ENCODE results near the gene RALGDS.
"Not testable (repeated sequence)": the region's sequence is repeated elsewhere in the genome, so short reads cannot be mapped to it uniquely, and the experiment has no call there.

RALGDS gene

DNA sequence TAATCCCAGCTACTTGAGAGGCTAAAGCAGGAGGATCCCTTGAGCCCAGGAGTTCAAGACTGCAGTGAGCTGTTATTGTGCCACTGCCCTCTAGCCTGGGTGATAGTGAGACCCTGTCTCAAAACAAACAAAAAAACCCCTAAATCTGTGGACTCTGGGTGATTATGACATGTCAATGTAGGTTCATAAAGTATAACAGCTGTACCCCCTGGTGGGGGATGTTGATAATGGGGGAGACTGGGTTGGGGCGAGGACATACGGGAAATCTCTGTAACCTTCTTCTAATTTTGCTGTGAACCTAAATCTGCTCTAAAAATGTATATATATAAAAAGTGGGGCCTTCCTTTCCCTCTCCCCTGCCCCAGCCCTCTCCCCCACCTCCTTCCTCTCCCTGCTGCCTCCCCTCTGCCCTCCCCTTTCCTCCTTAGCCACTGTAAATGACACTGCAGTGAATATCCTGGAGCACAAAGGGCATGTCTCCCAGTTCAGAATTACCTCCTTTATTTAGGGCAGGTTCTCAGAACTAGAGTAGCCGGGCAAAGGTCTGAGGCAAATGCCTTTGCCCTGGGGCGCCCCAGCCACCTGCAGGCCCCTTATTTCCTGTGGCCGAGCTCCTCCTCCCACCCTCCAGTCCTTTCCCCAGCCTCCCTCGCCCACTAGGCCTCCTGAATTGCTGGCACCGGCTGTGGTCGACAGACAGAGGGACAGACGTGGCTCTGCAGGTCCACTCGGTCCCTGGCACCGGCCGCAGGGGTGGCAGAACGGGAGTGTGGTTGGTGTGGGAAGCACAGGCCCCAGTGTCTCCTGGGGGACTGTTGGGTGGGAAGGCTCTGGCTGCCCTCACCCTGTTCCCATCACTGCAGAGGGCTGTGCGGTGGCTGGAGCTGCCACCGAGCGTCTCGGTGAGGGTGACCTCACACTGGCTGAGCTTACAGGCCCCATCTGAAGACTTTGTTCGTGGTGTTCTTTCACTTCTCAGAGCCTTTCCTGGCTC is 40.0 kb downstream of the RALGDS start:
- H3K27me3 Mint-ChIP-seq = peaks cover 36% of the 10 kb centered on the region
- DNase-seq, CTCF ChIA-PET, H3K36me3 Mint-ChIP-seq, H3K27ac Mint-ChIP-seq, H3K9me3 Mint-ChIP-seq, H3K4me1 Mint-ChIP-seq, H3K4me3 Mint-ChIP-seq: not testable (repeated sequence)

DNA sequence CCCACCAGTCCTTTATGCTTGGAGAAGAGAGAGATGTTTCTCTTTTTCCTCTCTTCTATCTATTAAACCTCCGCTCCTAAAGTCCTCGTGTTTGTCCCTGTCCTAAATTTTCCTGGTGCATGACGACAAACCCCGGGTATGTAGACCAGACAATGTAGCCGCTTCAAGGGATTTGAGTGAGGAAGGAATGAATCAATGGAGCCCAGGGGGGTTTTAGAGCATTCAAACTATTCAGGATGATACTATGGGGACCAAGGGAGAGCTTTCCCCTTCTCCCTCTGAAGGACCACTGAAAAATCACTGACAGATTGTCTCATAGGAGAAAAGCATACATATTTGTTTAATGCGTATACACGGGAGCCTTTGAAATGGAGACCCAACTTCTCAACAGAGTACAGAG is 40.9 kb downstream of the RALGDS start:
- Mint-ChIP-seq H3K27me3 (peaks cover 40% of the 10 kb centered on the region), H3K27ac (no peak overlapping the region), H3K4me3 (no peak overlapping the region)

DNA sequence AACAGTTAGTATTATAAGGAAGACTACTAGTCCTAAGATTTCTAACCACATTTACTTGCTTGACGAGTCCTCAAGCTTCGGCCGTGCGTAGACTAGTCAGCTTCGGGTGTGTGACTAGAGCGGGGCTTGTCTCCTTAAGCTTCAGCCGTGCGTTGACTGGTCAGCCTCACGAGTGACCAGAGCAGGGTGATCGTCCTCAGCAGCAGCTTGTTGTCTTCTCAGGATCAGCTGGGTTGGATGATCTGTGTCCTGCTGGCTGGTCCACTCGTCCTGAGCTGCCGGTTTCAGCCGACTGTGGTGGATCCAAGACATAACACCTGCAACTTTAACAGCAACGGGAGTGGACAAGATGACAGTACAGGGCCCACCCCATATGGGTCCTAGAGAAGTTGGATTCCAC is 42.6 kb downstream of the RALGDS start:
- Mint-ChIP-seq H3K36me3 (no peaks in the 10 kb centered on the region), H3K9me3 (no peaks in the 10 kb centered on the region), H3K27ac (no peak overlapping the region), H3K27me3 (peaks cover 46% of the 10 kb centered on the region), H3K4me3 (no peak overlapping the region), H3K4me1 (no peaks in the 10 kb centered on the region)
- DNase-seq = no peak
- CTCF ChIA-PET = interaction anchor here (0.6 to 1.1 kb wide), 2 partner anchors 52 to 66 kb away, joined by 3 read pairs; no protein-coding TSS in a partner anchor

More for the DNA sequence above, 40.9 kb downstream of the RALGDS start:
- no peaks in the 10 kb centered on the region for H3K4me1 Mint-ChIP-seq
- H3K9me3 Mint-ChIP-seq = no peaks in the 10 kb centered on the region
- DNase-seq = no peak
- CTCF ChIA-PET = no interaction called here
- no peaks in the 10 kb centered on the region for H3K36me3 Mint-ChIP-seq

DNA sequence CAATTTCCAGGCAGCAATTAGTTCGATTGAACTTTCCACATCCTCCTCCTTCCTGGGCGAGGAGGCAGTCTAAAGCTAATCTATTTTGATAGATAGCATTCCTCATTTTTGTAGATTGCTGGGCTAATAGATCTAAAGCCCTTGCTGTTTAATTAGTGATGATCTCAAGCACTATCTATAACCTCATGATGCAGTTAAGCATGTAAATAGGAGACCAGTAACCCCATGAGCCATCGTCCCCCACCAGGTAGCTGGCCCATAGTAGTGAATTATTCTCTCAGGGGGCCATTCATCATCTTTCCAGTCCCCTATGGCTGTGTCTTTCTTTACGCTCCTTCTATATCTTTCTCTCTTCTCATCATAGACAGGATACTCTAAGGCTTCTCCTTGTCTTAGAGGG is 44.3 kb downstream of the RALGDS start:
- peaks cover 1% of the 10 kb centered on the region for H3K36me3 Mint-ChIP-seq
- peaks cover 43% of the 10 kb centered on the region for H3K27me3 Mint-ChIP-seq
- H3K4me1 Mint-ChIP-seq = no peaks in the 10 kb centered on the region
- H3K4me3 Mint-ChIP-seq = no peak overlapping the region
- H3K9me3 Mint-ChIP-seq = no peaks in the 10 kb centered on the region
- DNase-seq = no peak
- no peak overlapping the region for H3K27ac Mint-ChIP-seq
- CTCF ChIA-PET = interaction anchor here (0.6 to 1.3 kb wide), 6 partner anchors 9 to 69 kb away, joined by 3 to 5 read pairs (median 4); no protein-coding TSS in a partner anchor

DNA sequence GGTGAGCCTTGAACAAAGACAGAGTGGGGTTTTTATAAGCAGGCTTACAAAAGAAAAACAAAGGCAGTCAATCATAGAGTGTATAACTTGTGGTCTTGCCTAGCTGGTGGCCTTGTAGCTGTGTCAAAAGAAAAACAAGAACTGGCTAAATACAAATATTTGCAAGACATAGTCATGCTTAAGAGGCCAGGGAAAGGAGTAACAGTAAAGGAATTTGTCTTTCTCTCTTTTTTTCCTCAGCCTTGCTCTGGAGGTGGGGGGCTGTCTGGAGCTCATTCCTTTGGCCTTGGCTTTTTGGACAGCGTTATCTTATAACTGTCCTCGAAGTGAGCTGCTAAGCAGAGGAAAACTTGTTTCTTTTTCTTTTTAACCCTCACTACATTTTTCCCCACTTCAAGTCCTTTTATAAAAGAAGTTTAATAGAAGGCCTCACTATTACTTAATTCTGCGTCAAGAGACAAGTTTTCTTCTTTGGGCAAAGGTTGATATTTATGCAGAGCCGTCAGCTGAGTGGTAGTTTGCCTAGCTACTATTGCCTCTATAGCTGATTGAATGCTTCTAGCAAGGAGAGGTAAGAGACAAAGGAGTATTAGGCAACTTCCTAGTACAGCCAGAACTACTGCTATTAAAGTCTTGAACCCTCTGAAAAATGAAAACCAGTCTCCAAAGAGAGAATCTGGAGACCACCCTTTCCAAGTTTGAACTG is 45.0 kb downstream of the RALGDS start:
- Mint-ChIP-seq H3K27ac (no peak overlapping the region), H3K4me3 (no peak overlapping the region), H3K27me3 (peaks cover 40% of the 10 kb centered on the region), H3K9me3 (no peaks in the 10 kb centered on the region), H3K4me1 (no peaks in the 10 kb centered on the region), H3K36me3 (peaks cover 1% of the 10 kb centered on the region)
- CTCF ChIA-PET = interaction anchor here (0.6 to 1.3 kb wide), 5 partner anchors 36 to 69 kb away, joined by 3 to 4 read pairs (median 4); no protein-coding TSS in a partner anchor
- DNase-seq = no peak

DNA sequence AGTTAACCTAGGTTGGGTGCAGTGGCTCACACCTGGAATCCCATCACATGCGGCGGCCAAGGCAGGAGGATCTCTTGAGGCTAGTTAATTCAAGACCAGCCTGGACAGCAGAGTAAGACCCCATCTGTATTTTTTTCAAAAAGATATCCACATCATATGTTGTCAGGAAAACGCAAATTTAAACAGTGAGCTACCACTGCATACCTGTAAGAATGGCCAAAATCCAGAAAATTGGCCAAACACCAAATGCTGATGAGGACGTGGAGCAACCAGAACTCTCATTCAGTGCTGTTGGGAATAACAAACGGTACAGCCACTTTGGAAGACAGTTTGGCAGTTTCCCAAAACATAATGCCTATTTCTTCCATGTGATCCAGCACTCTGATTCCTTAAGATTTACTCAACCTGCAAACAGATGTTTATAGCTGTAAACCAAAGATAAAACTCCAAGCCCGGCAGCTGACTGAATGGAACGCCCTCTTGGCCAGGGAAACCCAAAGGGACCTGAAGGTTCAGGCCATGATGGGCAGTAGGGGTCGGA is 46.9 kb downstream of the RALGDS start:
- CTCF ChIA-PET = interaction anchor here (0.6 to 0.8 kb wide), 2 partner anchors 28 to 433 kb away, joined by 3 to 4 read pairs; no protein-coding TSS in a partner anchor
- no peak overlapping the region for H3K4me3 Mint-ChIP-seq

DNA sequence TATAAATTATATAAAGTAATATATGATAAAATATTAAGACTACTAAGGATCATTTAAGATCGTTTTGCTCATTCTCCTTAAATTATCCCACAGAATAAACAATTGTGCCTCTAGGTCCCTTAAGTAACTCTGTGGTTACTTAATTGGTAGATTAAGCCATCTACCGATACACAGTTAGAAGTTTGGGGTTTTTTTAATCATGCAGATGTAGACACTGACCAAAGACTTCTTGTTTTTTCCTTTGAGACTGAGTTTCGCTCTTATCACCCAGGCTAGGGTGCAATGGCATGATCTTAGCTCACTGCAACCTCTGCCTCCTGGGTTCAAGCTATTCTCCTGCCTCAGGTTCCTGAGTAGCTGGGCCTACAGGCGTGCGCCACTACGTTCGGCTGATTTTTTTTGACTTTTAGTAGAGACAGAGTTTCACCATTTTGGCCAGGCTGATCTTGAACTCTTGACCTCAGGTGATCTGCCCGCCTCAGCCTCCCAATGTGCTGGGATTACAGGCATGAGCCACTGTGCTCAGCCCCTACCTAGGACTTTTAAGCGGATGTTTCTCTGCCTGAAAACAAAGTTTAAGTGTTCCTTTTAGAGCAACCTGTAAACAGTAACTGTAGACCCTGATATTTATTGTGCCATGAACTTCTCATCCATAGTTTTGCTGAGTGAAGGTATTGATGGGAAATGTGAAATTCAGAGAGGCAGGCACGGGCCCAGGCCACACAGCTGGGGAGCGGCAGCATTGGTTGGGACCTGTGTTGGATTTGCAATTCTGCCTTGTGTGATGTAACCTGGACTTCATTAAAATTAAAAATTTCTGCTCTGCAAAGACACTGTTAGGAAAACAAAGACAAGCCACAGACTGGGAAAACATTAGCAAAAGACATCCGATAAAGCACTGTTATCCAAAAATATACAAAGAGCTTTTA is 47.7 kb downstream of the RALGDS start:
- CTCF ChIA-PET = interaction anchor here (0.8 kb wide), 1 partner anchor 29 kb away, joined by 3 read pairs; no protein-coding TSS in a partner anchor
- Mint-ChIP-seq H3K27me3 (peaks cover 21% of the 10 kb centered on the region), H3K4me1 (no peaks in the 10 kb centered on the region), H3K4me3 (no peak overlapping the region), H3K9me3 (no peaks in the 10 kb centered on the region), H3K27ac (no peak overlapping the region), H3K36me3 (peaks cover 3% of the 10 kb centered on the region)
- DNase-seq = no peak

More for the DNA sequence above, 46.9 kb downstream of the RALGDS start:
- no peak overlapping the region for H3K27ac Mint-ChIP-seq
- peaks cover 28% of the 10 kb centered on the region for H3K27me3 Mint-ChIP-seq
- H3K9me3 Mint-ChIP-seq = no peaks in the 10 kb centered on the region
- no peak for DNase-seq
- peaks cover 3% of the 10 kb centered on the region for H3K36me3 Mint-ChIP-seq
- H3K4me1 Mint-ChIP-seq = no peaks in the 10 kb centered on the region

DNA sequence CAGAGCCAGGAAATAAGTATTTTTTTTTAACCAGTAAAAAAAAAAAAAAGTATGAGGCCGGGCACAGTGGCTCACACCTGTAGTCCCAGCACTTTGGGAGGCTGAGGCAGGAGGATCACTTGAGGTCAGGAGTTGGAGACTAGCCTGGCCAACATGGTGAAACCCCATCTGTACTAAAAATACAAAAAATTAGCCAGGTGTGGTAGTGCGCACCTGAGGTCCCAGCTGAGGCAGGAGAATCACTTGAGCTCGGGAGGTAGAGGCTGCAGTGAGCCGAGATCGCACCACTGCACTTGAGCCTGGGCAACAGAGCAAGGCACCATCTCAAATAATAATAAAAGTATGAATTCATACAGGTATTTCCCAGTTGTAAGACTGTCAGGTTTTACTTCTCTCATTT is 48.8 kb downstream of the RALGDS start:
- H3K36me3 Mint-ChIP-seq, H3K4me3 Mint-ChIP-seq, H3K27ac Mint-ChIP-seq, H3K4me1 Mint-ChIP-seq, H3K9me3 Mint-ChIP-seq, CTCF ChIA-PET, DNase-seq: not testable (repeated sequence)
- peaks cover 17% of the 10 kb centered on the region for H3K27me3 Mint-ChIP-seq

DNA sequence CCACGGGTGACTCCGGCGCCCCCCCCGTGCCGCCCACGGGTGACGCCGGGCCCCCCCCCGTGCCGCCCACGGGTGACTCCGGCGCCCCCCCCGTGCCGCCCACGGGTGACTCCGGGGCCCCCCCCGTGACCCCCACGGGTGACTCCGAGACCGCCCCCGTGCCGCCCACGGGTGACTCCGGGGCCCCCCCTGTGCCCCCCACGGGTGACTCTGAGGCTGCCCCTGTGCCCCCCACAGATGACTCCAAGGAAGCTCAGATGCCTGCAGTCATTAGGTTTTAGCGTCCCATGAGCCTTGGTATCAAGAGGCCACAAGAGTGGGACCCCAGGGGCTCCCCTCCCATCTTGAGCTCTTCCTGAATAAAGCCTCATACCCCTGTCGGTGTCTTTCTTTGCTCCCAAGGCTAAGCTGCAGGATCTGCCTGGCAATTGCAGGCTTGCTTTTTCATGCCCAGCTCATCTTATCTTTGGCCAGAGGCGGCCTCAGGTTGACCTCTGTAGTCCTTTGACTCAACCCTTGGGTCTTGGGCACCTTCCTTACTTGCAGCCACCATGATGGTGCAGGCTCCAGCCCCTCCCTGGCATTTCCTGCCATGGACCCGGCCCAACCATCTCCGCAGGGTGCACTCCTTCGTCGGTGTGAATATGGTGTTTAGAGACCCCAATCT is 49.4 kb downstream of the RALGDS start:
- Mint-ChIP-seq H3K27ac (no peak overlapping the region), H3K4me1 (no peaks in the 10 kb centered on the region), H3K9me3 (no peaks in the 10 kb centered on the region)

DNA sequence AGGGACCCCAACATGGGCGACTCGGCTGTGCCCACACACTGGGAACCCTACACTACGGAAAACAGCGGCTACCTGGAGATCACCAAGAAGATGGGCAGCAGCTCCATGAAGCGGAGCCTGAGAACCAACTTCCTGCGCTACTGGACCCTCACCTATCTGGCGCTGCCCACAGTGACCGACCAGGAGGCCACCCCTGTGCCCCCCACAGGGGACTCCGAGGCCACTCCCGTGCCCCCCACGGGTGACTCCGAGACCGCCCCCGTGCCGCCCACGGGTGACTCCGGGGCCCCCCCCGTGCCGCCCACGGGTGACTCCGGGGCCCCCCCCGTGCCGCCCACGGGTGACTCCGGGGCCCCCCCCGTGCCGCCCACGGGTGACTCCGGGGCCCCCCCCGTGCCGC is 50.1 kb downstream of the RALGDS start:
- CTCF ChIA-PET, H3K4me3 Mint-ChIP-seq, H3K9me3 Mint-ChIP-seq, H3K4me1 Mint-ChIP-seq, H3K27ac Mint-ChIP-seq, DNase-seq, H3K36me3 Mint-ChIP-seq: not testable (repeated sequence)
- H3K27me3 Mint-ChIP-seq = peaks cover 13% of the 10 kb centered on the region

More for the DNA sequence above, 49.4 kb downstream of the RALGDS start:
- no peak for DNase-seq
- peaks cover 13% of the 10 kb centered on the region for H3K27me3 Mint-ChIP-seq
- no peak overlapping the region for H3K4me3 Mint-ChIP-seq
- CTCF ChIA-PET = no interaction called here
- H3K36me3 Mint-ChIP-seq = peaks cover 3% of the 10 kb centered on the region

DNA sequence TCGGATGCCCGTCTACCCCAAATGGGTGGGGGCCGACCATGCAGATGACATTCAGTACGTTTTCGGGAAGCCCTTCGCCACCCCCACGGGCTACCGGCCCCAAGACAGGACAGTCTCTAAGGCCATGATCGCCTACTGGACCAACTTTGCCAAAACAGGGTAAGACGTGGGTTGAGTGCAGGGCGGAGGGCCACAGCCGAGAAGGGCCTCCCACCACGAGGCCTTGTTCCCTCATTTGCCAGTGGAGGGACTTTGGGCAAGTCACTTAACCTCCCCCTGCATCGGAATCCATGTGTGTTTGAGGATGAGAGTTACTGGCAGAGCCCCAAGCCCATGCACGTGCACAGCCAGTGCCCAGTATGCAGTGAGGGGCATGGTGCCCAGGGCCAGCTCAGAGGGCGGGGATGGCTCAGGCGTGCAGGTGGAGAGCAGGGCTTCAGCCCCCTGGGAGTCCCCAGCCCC is 50.5 kb downstream of the RALGDS start:
- DNase-seq, CTCF ChIA-PET, H3K36me3 Mint-ChIP-seq, H3K9me3 Mint-ChIP-seq, H3K4me1 Mint-ChIP-seq, H3K4me3 Mint-ChIP-seq, H3K27ac Mint-ChIP-seq: not testable (repeated sequence)
- H3K27me3 Mint-ChIP-seq = peaks cover 13% of the 10 kb centered on the region

DNA sequence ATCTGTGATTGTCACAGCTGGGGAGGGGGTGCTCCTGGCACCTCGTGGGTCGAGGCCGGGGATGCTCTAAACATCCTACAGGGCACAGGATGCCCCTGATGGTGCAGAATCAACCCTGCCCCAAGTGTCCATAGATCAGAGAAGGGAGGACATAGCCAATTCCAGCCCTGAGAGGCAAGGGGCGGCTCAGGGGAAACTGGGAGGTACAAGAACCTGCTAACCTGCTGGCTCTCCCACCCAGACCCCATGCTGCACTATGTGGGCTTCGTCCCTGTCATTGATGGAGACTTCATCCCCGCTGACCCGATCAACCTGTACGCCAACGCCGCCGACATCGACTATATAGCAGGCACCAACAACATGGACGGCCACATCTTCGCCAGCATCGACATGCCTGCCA is 52.6 kb downstream of the RALGDS start:
- H3K27me3 Mint-ChIP-seq, H3K27ac Mint-ChIP-seq, CTCF ChIA-PET, H3K4me3 Mint-ChIP-seq, H3K9me3 Mint-ChIP-seq, DNase-seq, H3K4me1 Mint-ChIP-seq, H3K36me3 Mint-ChIP-seq: not testable (repeated sequence)

DNA sequence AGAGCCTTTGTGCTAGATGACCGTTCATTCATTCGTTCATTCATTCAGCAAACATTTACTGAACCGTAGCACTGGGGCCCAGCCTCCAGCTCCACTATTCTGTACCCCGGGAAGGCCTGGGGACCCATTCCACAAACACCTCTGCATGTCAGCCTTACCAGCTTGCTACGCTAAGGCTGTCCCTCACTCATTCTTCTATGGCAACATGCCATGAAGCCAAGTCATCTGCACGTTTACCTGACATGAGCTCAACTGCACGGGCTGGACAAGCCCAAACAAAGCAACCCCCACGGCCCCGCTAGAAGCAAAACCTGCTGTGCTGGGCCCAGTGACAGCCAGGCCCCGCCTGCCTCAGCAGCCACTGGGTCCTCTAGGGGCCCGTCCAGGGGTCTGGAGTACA is 53.2 kb downstream of the RALGDS start:
- Mint-ChIP-seq H3K9me3 (no peaks in the 10 kb centered on the region), H3K27me3 (no peaks in the 10 kb centered on the region), H3K4me1 (peaks cover 5% of the 10 kb centered on the region), H3K36me3 (peaks cover 3% of the 10 kb centered on the region), H3K4me3 (no peak overlapping the region), H3K27ac (no peak overlapping the region)
- CTCF ChIA-PET = interaction anchor here (1.2 kb wide), 1 partner anchor 9 kb away, joined by 3 read pairs; no protein-coding TSS in a partner anchor
- no peak for DNase-seq

All from activated naive CD4-positive, alpha-beta T cell treated with anti-CD3 and anti-CD28 coated beads, Interleukin-2, amount 10 ng/mL, durations not matched to agents 7 days and 5 days (primary cell).